IPS-NIHi7 (cell line): Measurements from ENCODE around the gene KLRF1.

Source experiments
- DNase-seq: peaks from one replicate; pipeline ENCODE4 v3.0.0; 2012; ENCODE audit warnings: mixed read lengths; ENCODE audit errors: extremely low spot score

KLRF1 gene

GRCh38 chr12:9827209-9827888 lies at the start of gene KLRF1:
TSS of gene KLRF1 (plus strand) at chr12:9827481. CDS start at chr12:9827545, 64 bp downstream.
- DNase-seq = no peak

GRCh38 chr12:9779209-9779608 lies 48.1 kb upstream of the KLRF1 start:
- no peak for DNase-seq

- no peak for DNase-seq
Observed at GRCh38 chr12:9781360-9781759, 45.9 kb upstream of the KLRF1 start.

GRCh38 chr12:9782547-9783382 lies 44.5 kb upstream of the KLRF1 start:
- DNase-seq = no peak

DNA sequence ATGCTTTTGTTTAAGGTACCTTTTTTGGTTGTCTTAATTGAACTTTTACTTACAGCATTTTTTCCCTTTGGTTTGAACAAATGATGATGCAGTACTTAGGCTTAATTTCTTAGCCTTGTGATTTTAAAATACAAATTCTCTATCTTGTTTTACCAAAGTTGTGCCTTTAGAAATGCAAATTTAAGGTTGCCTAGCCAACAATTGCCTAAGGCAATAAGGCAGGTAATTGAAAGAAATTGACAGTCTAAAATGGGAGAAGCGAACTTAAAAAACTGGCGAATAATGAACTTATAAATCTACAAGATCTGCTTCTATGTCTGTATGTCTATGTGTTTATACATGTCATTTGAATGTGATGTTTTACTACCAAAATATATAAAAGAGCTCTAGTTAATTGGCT lies 43.0 kb upstream of the KLRF1 start:
- no peak for DNase-seq

- DNase-seq = no peak
Observed at GRCh38 chr12:9784816-9785215, 42.5 kb upstream of the KLRF1 start.

DNA sequence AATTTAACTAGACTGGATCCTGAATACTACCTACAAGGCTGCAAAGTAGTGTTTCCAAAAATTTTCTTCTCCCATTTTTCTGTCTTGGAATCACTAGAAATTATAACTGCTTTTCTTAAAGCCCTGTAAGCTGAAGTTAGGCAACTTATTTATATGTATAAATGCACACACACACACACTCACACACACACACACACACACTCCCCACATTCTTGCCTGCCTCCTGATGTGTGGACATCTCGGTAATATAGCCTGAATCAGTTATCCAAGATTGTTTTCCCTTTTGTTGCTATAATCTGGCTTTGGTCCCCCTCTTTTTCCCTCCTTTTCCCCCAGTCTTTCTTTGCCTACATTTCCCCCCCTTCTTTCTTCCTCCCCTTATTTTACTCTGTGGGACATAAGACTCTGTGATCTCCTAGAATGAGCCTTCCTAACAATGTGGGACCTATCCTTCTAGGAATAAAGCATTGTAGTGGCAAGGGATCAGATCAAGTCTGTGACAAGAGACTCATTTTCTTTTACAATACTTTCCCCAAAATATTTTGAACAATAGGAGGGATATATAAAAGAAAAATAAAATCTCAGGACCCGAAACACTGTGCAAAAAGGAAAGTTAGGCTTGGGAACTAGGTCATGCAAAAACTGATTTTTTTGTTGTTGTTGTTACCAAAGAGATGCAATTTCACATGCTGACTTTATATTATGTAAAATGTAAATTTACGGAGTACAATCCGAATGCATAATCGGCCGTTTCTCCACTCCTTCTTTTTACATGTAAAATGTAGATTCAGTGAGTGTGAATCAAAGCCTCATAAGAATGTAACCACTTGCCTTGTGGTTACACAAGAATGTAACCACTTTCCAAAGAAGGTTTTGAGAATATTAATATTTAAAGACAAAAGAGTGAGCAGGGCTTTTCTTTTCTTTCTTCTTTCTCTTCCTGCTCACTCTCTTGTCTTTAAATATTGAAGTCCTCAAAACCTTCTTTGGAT lies 40.3 kb upstream of the KLRF1 start:
- no peak for DNase-seq

DNA sequence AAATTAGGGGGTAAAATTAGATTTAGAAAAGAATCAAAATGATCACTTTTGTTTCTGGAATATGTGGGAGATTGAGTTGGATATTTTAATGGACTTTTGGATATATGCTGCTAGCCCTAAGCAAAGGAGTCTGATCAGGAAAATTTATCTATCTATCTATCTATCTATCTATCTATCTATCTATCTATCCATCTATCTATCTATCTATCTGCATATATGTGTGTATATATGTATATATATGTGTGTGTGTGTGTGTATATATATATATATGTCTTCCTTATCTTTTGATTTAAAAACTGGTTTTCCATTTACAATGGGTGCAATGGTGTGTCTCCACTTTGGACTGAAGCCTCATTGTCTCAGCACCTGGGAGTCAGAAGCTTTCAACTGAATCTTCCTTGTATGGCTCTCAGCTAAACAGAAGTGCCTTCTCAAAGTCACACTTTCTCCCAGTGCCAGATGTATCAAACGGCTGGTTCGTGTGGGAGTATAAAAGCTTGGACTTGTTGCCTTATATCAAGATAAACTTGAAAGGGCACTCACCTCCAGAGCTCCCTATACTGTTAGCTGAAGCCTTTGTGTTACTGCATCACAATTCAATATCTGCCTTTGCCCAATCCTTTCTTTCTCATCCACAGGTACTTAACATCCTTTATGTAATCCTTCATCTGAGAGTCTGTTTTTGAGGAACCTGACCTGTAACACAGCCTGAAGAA lies 34.9 kb upstream of the KLRF1 start:
- DNase-seq = no peak

DNA sequence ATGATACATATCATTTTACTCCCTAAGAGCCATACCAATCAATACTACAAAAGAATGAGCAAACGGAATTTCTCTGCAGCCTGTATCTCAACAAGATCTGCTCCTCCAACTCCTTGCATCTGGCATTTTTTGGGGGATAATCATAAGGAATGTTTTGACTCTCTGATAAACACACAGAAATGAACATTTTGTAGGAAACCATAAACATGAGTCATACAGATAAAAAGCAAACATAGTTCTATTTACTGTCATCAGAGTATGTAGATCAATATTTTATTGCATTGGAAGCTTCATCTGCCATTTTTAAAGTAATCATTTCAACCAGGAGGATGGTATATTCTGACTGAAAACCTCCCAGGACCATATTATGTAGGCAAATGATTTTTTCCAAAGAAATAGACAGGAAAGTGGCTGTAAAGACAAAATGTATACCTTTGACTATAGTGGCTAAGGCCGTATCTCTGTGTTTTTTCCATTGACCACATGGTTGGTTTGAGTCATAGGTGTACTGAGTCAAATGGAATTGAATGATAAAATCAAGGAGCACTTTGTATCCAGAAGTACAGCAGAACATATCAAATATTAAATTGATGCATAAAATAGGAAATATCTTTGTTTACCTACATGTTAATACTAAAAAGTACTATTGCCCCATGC lies 34.2 kb upstream of the KLRF1 start:
- no peak for DNase-seq

DNA sequence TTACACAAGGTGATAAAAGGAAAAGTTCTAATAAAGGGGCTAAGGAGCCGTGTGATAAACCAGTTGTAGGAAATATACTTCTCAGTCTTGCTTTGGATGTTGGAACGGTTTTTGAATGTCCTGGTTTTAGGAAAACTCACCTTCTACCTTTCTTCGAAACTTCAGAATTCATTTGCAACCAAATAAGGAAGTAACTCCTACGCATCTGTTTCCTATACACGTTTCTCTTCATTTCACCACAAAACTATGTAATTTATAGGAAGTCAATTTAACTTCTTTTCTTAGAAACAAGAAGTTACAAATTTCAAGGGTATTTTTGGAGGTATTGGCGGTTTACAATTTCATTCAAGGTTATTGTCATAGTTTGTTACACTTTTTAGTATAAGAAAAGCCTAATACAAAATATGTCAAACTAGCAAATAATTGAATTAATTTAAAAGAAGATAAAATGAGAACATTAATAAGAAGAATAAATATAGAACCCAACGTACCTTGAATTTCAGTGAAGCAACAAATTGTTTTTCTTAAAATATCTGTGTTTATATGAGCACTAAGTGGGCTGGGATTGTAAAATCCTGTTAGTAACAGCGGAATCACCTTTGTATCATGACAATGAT lies 33.4 kb upstream of the KLRF1 start:
- DNase-seq = no peak

- DNase-seq = no peak
Observed at GRCh38 chr12:9794484-9795093, 32.7 kb upstream of the KLRF1 start.

- DNase-seq = no peak
Observed at GRCh38 chr12:9795945-9796344, 31.3 kb upstream of the KLRF1 start.

DNA sequence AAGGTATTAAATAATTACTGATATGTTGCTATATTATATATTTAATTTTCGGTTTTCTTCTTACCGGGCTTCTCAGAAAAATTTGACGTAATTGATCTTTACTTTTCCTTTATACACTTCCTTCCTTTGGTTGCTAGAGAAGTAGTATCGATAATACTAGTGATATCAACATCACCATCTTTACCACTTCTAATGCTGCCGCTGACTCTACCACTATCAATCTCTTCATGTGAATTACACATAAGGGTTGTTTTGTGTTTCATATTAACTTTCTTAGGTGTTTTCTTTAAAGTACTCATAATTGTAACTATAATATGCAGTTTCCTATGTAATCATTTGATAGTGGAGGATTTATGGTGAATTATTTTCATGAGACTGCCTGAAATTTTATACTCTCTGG lies 30.9 kb upstream of the KLRF1 start:
- DNase-seq = no peak

DNA sequence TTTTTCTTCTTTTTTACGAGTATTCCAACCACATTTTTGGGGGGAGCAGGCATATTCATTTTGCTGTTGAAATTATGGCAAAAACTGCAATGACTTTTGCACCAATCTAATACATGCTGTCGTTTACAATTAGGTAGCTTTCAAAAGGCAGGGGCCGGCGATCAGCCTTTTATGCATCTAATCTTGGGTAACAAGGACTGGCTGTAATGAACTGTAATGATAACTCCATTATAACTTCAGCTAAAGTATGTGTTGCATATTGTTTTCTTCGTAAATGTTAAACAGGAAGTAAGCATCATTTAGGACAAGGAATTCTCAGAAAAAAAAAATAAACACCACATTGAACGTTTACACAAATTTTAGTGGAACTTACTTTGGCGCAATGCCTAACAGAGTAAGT lies 30.3 kb upstream of the KLRF1 start:
- no peak for DNase-seq

DNA sequence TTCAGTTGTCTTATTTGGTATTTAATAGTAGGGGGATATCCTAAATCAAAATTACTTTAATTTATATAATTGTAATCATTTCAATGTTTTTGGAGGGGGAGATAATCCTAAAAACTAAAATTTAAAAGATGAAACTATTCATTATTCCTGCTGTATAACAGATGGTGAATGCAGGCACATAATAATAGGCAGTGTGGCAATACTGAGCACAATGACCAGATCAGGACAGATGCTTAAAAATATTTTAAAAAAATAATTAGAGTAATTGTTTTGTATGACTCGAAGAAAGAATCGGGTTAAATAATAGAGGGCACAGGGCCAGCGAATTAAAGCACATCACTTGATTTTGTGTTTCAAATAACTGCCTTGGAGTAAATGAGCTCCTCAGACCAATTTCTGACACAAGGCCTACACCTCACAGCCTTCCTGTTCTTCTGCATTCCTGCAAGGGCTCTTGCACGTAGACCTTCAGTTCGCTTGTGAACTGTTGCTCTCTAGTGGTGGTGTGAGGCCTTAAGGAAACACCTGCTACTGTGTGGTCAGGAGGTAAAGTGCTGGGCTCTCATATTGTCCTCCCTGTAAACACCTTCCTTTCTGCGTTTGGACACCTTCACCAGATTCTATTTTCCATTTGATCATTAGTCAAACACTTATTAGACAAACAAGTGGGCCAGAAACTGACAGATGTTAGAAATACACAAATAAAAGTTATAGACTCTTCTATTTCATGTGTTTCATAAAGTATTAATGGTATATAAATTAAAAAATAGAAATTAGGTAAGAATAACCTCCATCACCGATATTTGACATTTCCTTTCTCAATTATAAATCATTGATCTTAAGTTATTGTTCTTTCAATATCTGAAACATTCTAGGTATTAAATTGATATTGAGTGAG lies 29.3 kb upstream of the KLRF1 start:
- DNase-seq = peak; percentile 77

GRCh38 chr12:9799961-9800360 lies 27.3 kb upstream of the KLRF1 start:
- DNase-seq = no peak

DNA sequence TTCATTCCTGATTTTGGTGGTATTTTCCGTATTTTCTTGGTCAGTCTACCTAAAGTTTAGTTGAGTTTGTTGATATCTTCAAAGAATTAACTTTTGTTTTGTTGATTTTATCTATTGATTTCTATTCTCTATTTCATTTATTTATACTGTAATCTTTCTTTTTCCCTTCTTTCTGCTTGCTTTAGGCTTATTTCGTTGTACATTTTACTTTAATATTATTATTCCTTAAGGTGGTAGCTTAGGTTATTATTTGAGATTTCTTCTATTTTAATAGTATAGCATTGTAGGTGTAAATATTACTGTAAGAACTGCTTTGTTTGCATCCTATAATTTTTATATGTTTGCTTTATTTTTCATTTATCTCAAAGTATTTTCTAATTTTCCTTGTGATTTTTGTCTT lies 21.4 kb upstream of the KLRF1 start:
- DNase-seq = no peak

- no peak for DNase-seq
Observed at GRCh38 chr12:9806714-9807113, 20.6 kb upstream of the KLRF1 start.

DNA sequence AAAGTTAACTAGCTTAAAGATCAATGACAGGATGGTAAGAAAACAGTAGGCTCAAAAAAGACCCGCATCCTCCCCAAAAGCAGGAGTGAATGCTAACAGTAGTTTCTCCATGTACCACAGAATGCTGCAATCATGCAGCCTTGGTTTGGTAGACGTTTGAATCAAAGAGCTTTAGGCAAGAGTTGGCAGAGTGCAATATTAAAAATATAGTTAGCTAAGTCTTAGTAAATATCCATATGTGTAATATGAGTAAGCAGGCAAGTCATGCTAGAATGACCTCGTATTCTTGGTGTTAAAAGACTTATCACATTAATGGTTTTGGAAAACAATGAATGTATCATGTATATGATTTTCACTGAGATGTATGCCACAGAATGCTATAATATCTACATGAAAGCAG lies 18.8 kb upstream of the KLRF1 start:
- no peak for DNase-seq
